Tibial nerve (tissue), 4 donors: ENCODE data around the gene MED15. TPM values are rescaled to one million over a fixed set of nuclear protein-coding genes. Genes with fewer than 3 reads are reported as not detected.

Experiments
- DNase-seq, 2 donors: peaks; one replicate each; pipeline ENCODE4 v3.0.0-alpha.2; 2019; ENCODE audit warnings: low spot score in 2 of 2
- H3K27ac ChIP-seq, 4 donors: fragments of 200-600 bp; sonication (generic) in 3 of 4; one replicate each; pipeline ENCODE4 v1.5.1; 2017 to 2019; ENCODE audit warnings: mild to moderate bottlenecking in 1 of 4
- H3K27me3 ChIP-seq, 2 donors: fragments of 200-600 bp; sonication (generic) in 1 of 2; one replicate each; pipeline versions ENCODE4 v1.5.1 to v1.6.0; 2017 to 2019
- H3K36me3 ChIP-seq, 3 donors: fragments of 200-600 bp; sonication (generic); one replicate each; pipeline ENCODE4 v1.5.1; 2018 to 2019
- H3K4me1 ChIP-seq, 4 donors: fragments of 200-600 bp; sonication (generic) in 3 of 4; one replicate each; pipeline ENCODE4 v1.5.1; 2017 to 2019
- H3K4me3 ChIP-seq, 4 donors: fragments of 200-600 bp; sonication (generic) in 3 of 4; one replicate each; pipeline ENCODE4 v1.5.1; 2017 to 2019; ENCODE audit warnings: mild to moderate bottlenecking in 1 of 4, moderate library complexity in 1 of 4
- H3K9me3 ChIP-seq, 4 donors: fragments of 200-600 bp; sonication (generic) in 3 of 4; one replicate each; pipeline ENCODE4 v1.5.1; 2017 to 2019
- CTCF ChIP-seq, 5 experiments: fragments of 200-600 bp in 3 of 5; fragments of 450-650 bp in 2 of 5; sonication (generic) in 3 of 5; IDR thresholded peaks; one replicate each; pipeline ENCODE4 v1.5.1; 2016 to 2019; ENCODE audit warnings: antibody characterized with exemption in 5 of 5, mild to moderate bottlenecking in 3 of 5, moderate library complexity in 2 of 5
- EP300 ChIP-seq, 2 donors: sonication (generic); formaldehyde crosslinking; IDR thresholded peaks; one replicate each; pipeline ENCODE4 v1.6.1; 2017; ENCODE audit warnings: antibody characterized with exemption in 2 of 2, mild to moderate bottlenecking in 1 of 2
- POLR2A ChIP-seq, 2 donors: fragments of 450-650 bp; IDR thresholded peaks; one replicate each; pipeline ENCODE4 v1.6.1; 2017; ENCODE audit warnings: antibody characterized with exemption in 2 of 2, mild to moderate bottlenecking in 2 of 2, moderate library complexity in 2 of 2
- WGBS, 2 donors: methylation state at CpG; one replicate each; pipeline ENCODE4 v1.1.5; 2018; 5-methylcytosine and 5-hydroxymethylcytosine counted together
- total RNA-seq, 4 donors: library from RNA; depleted of rRNA; stranded (reverse); fragments of >200 nt; gene quantifications; one replicate each; pipeline ENCODE4 v1.1.0, GENCODE V29; 2016

The MED15 gene
- total RNA-seq, 4 donors from 2014 or later, result 49.2 to 147 (median 102) TPM

DNA sequence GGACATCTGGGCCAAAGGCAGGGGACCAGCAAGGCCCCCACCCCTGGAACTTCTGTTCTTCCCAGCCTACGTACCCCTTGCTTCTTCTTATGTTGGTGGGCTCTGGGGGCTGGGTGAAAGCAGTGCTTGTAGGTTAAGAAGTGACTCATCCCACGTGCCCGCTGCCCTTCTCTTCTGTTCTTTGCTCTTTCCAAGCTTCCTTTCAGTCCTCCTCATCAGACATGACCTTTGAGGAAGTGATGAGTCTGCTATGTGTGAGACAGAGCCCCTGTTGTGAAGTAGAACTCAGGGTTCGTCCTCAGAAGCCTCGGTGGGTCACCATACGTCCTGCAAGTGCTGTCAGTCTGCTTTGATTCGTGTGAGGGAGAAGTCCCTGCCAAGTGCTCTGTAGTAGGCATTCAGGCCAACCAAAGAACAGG is 12.7 kb downstream of the MED15 start:
- Histone ChIP-seq H3K27ac (peak overlapping the region in 3 of 4 donors; percentile 34 to 71 (median 65)), H3K4me3 (no peak overlapping the region), H3K4me1 (peaks cover 0 to 82% (median 33%) of the 10 kb centered on the region in 4 donors), H3K27me3 (no peaks in the 10 kb centered on the region), H3K9me3 (no peaks in the 10 kb centered on the region), H3K36me3 (peaks cover 0 to 11% (median 0%) of the 10 kb centered on the region in 3 donors)
- TF ChIP-seq EP300 (IDR thresholded peaks at IDR 0.05), result no peak
- TF ChIP-seq CTCF (IDR thresholded peaks at IDR 0.05), result no peak
- TF ChIP-seq POLR2A (IDR thresholded peaks at IDR 0.05), result no peak
- DNase-seq, result no peak
- WGBS, 2 donors, result 37 to 47% methylated on average over 7 of the region's 7 CpGs

DNA sequence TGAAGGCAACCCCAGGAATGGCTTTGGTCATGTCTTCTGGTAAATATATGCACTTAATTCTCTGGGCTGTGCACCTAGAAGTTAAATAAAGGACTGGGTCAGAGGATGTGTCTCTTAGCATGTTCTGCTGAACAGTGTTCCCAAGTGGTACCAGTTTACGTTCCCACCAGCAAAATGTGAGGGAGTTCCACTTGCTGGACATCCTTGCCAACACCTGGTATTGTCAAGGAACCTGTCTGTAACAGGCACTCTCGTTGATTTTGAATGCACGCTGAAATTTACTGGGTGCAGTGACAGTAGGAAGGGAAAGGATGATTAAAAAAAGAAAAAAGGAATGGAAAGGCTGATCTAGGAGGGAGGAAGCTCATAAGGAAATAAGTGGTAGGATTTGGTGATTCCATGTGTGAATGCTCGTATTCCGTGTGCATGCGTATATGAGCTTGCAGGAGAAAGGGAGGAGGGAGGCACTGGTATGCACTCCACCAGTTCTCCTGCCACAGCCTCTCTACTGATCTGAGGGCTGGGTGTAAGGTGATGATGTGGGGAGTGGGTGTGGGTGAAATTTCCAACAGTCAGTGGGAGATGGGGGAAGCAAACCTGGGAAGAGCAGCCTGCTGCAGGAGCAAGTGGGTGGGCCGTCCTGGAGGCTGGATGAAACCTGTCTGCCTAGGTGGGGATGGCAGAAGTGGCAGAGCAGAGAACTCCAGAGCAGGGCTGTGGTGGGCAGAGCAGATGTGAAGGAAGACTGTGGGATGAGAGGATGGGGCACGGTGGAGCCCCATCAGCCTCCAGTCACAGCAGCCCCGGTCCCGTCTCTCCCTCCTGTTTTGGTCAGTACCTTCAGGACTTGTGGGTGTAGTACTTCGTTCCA is 15.0 kb downstream of the MED15 start:
- WGBS, 2 donors, result 80 to 82% methylated on average over 11 of the region's 11 CpGs
- no peak for TF ChIP-seq CTCF (IDR thresholded peaks at IDR 0.05)
- TF ChIP-seq POLR2A (IDR thresholded peaks at IDR 0.05), result no peak
- TF ChIP-seq EP300 (IDR thresholded peaks at IDR 0.05), result no peak
- Histone ChIP-seq H3K36me3 (peaks cover 0 to 14% (median 0%) of the 10 kb centered on the region in 3 donors), H3K27me3 (no peaks in the 10 kb centered on the region), H3K4me3 (no peak overlapping the region), H3K9me3 (no peaks in the 10 kb centered on the region), H3K27ac (peak overlapping the region in 2 of 4 donors; percentile 64 to 71), H3K4me1 (peaks cover 0 to 87% (median 35%) of the 10 kb centered on the region in 4 donors)
- no peak for DNase-seq

DNA sequence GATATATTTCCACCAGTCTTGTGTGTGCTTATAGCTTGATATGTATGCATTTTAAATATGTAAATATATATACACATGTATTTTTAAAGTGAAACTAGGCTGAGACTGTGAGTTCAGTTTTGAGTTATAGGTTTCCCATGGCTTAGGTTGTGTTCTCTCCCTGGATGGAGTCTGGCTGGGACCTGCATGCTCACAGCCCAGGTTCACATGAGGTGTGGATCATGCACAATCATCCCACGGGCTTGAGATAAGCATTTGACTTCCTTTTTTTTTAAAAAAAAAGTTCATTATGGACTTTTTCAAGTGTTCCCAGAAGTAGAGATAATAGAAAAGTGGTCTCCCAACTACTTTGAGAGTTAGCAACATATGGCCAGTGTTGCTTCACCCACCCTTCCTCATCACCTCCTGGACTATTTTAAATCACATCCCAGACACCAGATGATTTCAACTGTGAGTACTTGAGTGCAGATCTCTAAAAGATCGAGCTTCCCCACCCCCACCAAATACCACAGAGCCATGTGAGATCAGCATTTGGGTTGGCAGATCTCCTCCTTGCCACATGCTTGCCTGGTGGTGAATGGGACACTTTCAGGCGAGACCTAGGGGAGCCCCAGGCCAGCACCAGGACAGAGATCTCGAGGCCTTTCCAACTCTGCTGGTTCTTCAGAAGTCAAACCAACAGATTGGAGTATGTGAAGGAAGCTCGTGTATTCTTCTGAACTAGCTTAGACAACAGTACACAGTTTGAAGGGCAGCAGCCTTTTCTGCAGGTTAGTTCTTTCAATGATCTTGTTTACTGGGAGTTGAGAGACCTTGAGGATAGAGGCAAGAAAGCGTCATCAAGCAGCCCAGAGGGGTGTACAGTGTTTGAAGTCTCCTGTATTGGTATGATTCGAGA is 15.9 kb downstream of the MED15 start:
- peaks cover 0 to 81% (median 35%) of the 10 kb centered on the region in 4 donors for H3K4me1 ChIP-seq
- no peaks in the 10 kb centered on the region for H3K9me3 ChIP-seq
- WGBS, 2 donors, result 29 to 35% methylated on average over 7 of the region's 7 CpGs
- H3K27ac ChIP-seq, result peak overlapping the region in 3 of 4 donors; percentile 43 to 71 (median 64)
- H3K36me3 ChIP-seq, result peaks cover 0 to 24% (median 4%) of the 10 kb centered on the region in 3 donors
- DNase-seq, result no peak
- TF ChIP-seq CTCF (IDR thresholded peaks at IDR 0.05), result no peak
- TF ChIP-seq POLR2A (IDR thresholded peaks at IDR 0.05), result no peak
- TF ChIP-seq EP300 (IDR thresholded peaks at IDR 0.05), result no peak
- H3K4me3 ChIP-seq, result no peak overlapping the region
- no peaks in the 10 kb centered on the region for H3K27me3 ChIP-seq

GRCh38 chr22:20524004-20524481 is 16.6 kb downstream of the MED15 start:
- no peak for DNase-seq
- Histone ChIP-seq H3K36me3 (peaks cover 0 to 24% (median 8%) of the 10 kb centered on the region in 3 donors), H3K4me1 (peaks cover 0 to 80% (median 34%) of the 10 kb centered on the region in 4 donors), H3K27me3 (no peaks in the 10 kb centered on the region), H3K27ac (peak overlapping the region in 3 of 4 donors; percentile 43 to 71 (median 64)), H3K9me3 (no peaks in the 10 kb centered on the region), H3K4me3 (no peak overlapping the region)
- no peak for TF ChIP-seq CTCF (IDR thresholded peaks at IDR 0.05)
- TF ChIP-seq EP300 (IDR thresholded peaks at IDR 0.05), result no peak
- TF ChIP-seq POLR2A (IDR thresholded peaks at IDR 0.05), result no peak
- 8 to 18% methylated on average over 1 of the region's 1 CpG for WGBS, 2 donors
